OCI-LY3 (cell line): Measurements from ENCODE around the gene KLHL42.

Experiments used
- EZH2phosphoT487 ChIP-seq: fragments of 200-600 bp; shearing (Covaris generic); IDR thresholded peaks from 2 replicates; pipeline ENCODE4 v1.6.1; 2018; ENCODE audit warnings: antibody characterized with exemption, mixed run types, low read depth
- TF ChIP-seq, protein P1 (sequence below): fragments of 200-600, 300-600 bp; sonication (generic); IDR thresholded peaks from 2 replicates; pipeline ENCODE4 v1.5.1; 2014; ENCODE audit warnings: antibody characterized with exemption, low read length, low read depth

DNA sequence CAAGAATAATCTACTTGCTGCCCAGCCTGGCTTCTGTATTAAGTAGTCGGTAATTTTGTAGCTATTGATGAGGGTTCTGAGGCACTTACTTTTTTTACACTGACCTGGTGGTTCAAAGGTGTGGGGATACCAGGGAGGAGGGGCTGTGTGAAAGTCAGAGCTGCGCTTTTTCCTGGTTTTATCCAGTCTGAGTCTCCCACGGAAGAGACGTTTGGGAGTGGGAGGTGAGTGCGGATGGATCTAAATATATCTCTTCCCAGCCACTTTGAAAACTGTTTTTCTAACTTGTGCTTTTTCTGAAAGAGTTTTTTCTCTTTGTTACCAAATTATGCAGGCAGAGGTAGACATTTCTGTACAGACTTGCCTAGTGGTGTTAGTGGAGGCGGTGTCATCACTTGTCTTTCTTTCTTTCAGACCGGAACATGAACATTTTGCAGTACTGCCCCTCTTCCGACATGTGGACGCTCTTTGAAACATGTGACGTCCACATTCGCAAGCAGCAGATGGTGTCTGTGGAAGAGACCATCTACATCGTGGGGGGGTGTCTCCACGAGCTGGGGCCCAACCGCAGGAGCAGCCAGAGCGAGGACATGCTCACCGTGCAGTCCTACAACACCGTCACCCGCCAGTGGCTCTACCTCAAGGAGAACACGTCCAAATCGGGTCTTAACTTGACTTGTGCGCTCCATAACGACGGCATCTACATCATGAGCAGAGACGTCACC is 17.4 kb downstream of the KLHL42 start:
- TF ChIP-seq, protein P1, sequence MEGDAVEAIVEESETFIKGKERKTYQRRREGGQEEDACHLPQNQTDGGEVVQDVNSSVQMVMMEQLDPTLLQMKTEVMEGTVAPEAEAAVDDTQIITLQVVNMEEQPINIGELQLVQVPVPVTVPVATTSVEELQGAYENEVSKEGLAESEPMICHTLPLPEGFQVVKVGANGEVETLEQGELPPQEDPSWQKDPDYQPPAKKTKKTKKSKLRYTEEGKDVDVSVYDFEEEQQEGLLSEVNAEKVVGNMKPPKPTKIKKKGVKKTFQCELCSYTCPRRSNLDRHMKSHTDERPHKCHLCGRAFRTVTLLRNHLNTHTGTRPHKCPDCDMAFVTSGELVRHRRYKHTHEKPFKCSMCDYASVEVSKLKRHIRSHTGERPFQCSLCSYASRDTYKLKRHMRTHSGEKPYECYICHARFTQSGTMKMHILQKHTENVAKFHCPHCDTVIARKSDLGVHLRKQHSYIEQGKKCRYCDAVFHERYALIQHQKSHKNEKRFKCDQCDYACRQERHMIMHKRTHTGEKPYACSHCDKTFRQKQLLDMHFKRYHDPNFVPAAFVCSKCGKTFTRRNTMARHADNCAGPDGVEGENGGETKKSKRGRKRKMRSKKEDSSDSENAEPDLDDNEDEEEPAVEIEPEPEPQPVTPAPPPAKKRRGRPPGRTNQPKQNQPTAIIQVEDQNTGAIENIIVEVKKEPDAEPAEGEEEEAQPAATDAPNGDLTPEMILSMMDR = no peak
- no peak for TF ChIP-seq EZH2phosphoT487
